ENCODE data around the gene MEIG1. TPM values are rescaled to one million over a fixed set of nuclear protein-coding genes. Genes with fewer than 3 reads are reported as not detected.
"Not testable (repeated sequence)": the region's sequence is repeated elsewhere in the genome, so short reads cannot be mapped to it uniquely, and the experiment has no call there.

MEIG1 gene
- total RNA-seq, 1 donor from 2014 or later, result not detected

DNA sequence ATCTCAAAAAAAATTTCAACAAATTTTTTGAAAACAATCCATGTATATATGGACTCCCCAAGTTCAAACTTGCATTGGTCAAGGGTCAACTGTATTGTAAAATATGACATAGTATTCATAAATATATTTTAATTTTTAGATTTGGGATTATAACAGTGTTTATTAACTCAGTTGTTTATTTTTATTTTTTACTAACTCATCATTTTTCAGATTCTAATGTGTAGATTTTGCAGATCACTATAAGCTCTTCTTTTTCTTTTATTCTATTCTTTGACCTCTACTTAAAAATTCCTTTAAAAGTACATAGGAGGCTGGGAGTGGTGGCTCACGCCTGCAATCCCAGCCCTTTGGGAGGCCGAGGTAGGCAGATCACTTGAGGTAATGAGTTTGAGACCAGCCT, 8.7 kb downstream of the MEIG1 start:
- no peaks in the 10 kb centered on the region for H3K27me3 ChIP-seq
- H3K9me3 ChIP-seq, result no peaks in the 10 kb centered on the region
- H3K4me3 ChIP-seq, result no peak overlapping the region
- no peaks in the 10 kb centered on the region for H3K36me3 ChIP-seq
- no peaks in the 10 kb centered on the region for H3K4me1 ChIP-seq
- TF ChIP-seq, protein P1, sequence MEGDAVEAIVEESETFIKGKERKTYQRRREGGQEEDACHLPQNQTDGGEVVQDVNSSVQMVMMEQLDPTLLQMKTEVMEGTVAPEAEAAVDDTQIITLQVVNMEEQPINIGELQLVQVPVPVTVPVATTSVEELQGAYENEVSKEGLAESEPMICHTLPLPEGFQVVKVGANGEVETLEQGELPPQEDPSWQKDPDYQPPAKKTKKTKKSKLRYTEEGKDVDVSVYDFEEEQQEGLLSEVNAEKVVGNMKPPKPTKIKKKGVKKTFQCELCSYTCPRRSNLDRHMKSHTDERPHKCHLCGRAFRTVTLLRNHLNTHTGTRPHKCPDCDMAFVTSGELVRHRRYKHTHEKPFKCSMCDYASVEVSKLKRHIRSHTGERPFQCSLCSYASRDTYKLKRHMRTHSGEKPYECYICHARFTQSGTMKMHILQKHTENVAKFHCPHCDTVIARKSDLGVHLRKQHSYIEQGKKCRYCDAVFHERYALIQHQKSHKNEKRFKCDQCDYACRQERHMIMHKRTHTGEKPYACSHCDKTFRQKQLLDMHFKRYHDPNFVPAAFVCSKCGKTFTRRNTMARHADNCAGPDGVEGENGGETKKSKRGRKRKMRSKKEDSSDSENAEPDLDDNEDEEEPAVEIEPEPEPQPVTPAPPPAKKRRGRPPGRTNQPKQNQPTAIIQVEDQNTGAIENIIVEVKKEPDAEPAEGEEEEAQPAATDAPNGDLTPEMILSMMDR (IDR thresholded peaks at IDR 0.05), result no peak
- ATAC-seq (no peak), DNase-seq (no peak)
- no peak overlapping the region for H3K27ac ChIP-seq
- intact Hi-C loops (cut with DNase I), result no loop called here

DNA sequence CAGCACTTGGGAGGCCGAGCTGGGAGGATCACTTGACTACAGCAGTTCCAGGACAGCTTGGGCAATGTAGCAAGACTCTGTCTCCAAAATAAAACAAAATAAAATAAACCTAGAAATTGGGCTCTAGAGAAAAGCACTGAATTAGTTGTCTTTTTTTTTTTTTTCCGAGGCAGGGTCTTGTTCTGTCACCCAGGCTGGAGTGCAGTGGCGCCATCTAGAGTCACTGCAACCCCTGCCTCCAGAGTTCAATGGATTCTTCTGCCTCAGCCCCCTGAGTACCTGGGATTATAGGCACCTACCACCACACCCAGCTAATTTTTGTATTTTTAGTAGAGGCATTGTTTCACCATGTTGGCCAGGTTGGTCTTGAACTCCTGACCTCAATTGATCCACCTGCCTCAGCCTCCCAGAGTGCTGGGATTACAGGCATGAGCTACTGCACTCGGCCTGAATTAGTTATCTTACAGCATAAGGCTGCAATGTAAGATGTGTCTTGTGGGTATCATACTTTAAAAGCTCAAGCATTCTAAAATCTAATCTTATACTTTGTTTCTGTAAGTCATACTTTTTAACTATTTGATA, 12.8 kb downstream of the MEIG1 start:
- Histone ChIP-seq H3K27me3 (peaks cover 6% of the 10 kb centered on the region), H3K4me1 (no peaks in the 10 kb centered on the region), H3K27ac (no peak overlapping the region), H3K9me3 (no peaks in the 10 kb centered on the region), H3K36me3 (no peaks in the 10 kb centered on the region), H3K4me3 (no peak overlapping the region)
- DNase-seq (no peak), ATAC-seq (no peak)
- intact Hi-C loops (cut with DNase I), result no loop called here
- TF ChIP-seq, protein P1 (IDR thresholded peaks at IDR 0.05), result peak; percentile 68

DNA sequence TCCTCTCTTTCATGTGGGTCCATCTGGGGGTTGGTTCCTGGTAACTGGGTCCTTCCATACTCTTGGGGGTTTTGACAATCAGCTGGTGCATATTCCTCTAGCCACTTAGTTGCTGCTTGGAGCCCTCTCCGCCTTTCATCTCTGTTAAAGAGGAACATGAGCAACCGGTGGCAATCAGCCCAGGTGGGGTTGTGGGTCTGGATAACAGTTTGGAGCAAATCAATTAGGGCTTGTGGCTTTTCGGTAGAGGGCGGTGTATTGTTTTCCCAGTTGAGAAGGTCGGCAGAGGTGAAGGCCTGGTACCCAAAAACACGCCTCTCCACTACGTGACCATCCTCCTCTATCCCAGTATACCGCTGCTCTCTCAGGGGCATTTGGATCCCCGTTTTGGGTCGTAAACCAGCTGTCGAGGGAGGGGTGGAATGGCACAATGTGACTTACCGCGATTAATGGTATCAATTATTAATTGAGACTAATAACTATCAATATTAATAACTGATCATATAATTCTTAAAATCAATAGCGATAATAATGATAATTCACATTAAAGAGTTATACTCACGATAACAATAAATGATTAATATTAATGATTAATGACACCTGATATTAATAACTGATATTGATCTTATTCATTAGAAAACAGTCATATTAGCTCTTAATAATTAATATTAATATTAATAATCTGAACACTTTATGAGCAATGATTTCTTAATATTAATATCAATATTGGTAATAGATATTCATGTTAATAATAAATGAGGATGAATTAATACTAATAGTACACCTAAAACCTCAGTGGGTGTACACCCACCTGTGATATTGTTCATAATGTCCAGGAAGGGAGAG, 15.2 kb downstream of the MEIG1 start:
- H3K36me3 ChIP-seq; H3K4me1 ChIP-seq; H3K9me3 ChIP-seq; H3K27ac ChIP-seq; ATAC-seq; H3K4me3 ChIP-seq; intact Hi-C loops (cut with DNase I); DNase-seq: not testable (repeated sequence)
- H3K27me3 ChIP-seq, result peaks cover 14% of the 10 kb centered on the region

DNA sequence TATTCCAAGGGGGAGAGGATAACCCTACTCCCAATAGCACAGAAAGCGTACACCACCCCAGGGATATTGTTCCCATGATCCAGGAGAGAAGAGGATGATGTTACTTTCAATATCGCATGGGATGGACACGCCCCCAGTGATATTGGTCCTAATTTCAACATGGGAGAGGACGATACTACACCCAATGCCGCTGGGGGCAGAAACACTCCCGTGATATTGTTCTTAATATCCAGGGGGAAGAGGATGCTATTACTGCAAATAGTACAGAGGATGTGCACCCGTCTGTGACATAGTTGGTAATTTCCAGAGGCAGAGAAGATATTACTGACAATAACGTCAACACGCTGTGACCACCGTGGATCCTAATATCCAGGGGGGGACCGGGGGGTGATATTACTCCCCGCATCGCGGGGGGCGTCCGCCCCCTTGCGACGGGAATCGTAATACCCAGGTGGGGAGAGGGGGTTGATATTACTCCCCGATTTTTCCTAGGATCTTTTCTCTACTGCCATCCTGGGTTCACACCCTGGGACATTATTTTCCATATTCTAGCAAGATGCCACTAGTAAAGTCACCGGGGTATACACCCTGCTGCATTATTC, 16.6 kb downstream of the MEIG1 start:
- Histone ChIP-seq H3K4me3 (no peak overlapping the region), H3K9me3 (no peaks in the 10 kb centered on the region), H3K36me3 (no peaks in the 10 kb centered on the region), H3K4me1 (no peaks in the 10 kb centered on the region), H3K27me3 (peaks cover 14% of the 10 kb centered on the region), H3K27ac (no peak overlapping the region)
- ATAC-seq (no peak), DNase-seq (no peak)
- TF ChIP-seq, protein P1 (IDR thresholded peaks at IDR 0.05), result no peak
- intact Hi-C loops (cut with DNase I), result no loop called here

DNA sequence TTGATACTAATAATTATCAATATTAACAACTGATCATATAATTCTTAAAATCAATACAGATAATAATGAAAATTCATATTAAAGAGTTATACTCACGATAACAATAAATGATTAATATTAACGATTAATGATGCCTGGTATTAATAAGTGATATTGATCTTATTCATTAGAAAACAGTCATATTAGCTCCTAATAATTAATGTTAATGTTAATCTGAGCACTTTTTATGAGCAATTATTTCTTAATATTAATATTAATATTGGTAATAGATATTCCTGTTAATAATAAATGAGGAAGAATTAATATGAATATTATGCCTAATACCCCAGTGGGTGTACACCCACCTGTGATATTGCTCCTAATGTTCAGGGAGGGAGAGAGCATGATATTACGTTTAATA, 23.6 kb downstream of the MEIG1 start:
- Histone ChIP-seq H3K27ac (no peak overlapping the region), H3K36me3 (no peaks in the 10 kb centered on the region), H3K4me1 (no peaks in the 10 kb centered on the region), H3K27me3 (peaks cover 5% of the 10 kb centered on the region), H3K4me3 (no peak overlapping the region), H3K9me3 (no peaks in the 10 kb centered on the region)
- no peak for ATAC-seq
- TF ChIP-seq, protein P1 (IDR thresholded peaks at IDR 0.05), result no peak
- intact Hi-C loops (cut with DNase I), result no loop called here
- no peak for DNase-seq

DNA sequence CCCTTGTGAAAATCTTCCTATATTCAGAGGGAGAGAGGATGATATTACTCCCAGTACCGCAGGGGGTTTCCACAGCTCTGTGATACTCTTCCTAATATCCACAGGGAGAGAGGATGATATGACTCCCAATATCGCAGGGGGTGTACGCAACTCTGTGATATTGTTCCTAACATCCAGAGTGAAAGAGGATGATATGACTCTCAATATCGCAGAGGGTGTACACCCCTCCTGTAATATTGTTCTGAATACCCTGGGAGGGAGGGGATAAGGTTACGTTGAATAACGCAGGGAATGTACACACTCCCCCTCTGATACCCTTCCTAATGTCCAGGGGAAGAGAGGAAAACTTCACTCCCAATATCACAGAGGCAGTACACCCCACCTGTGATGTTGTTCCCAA, 30.4 kb downstream of the MEIG1 start:
- H3K9me3 ChIP-seq; ATAC-seq; intact Hi-C loops (cut with DNase I): not testable (repeated sequence)

DNA sequence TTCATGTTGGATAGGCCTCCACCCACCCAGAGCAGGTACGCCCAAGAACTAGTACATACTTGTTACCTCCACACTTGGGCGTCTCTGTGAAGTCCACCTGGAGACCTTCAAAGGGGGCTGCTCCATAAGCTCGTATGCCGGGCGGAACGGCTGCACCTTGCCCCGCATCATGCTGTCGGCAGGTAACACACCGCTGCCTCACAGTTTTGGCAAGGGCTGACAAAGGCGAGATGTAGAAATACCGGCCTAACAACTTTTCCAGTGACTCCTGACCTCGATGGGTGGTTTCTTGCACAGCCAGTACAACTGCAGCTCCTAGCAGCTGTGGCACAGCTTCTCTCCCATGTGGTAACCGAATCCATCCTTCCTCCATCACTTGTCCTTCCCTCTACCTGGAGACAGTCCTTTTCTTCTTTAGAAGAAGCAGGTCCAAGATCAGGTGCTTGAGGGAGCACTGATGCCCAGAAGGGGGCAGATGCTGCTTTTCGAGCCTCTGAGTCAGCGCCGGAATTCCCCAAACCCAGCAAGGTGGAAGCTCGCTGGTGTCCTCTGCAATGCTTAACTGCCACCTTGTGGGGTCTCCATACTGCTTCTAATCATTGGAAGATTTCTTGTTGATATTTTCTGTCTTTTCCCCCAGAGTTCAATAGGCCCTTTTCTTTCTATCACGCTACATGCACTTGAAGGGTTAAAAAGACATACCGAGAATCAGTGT, 32.0 kb downstream of the MEIG1 start:
- H3K27ac ChIP-seq; H3K4me1 ChIP-seq; H3K27me3 ChIP-seq; H3K9me3 ChIP-seq; intact Hi-C loops (cut with DNase I); H3K4me3 ChIP-seq; H3K36me3 ChIP-seq; DNase-seq; ATAC-seq: not testable (repeated sequence)

More for the DNA sequence above, 30.4 kb downstream of the MEIG1 start:
- not testable (repeated sequence) for H3K4me1 ChIP-seq, DNase-seq, H3K36me3 ChIP-seq, H3K27ac ChIP-seq, H3K4me3 ChIP-seq, H3K27me3 ChIP-seq

DNA sequence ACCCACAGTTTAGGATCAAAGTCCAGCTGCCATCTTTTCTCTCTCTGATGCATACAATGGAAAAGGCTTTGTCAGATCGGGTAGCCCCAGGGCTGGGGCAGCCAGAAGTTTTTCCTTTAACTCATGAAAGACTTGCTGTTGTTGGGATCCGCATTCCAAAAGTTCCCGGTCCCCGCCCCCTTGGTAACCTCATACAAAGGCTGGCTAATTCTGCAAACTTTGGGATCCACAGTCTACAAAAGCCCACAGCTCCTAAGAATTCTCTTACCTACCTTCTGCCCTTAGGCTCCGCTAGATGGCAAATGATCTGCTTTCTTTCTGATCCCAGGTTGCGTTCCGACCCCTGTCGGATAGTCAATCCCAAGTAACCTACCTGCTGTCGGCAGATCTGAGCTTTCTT, 33.1 kb downstream of the MEIG1 start:
- H3K27ac ChIP-seq; DNase-seq; H3K9me3 ChIP-seq; H3K27me3 ChIP-seq; H3K4me1 ChIP-seq; ATAC-seq; H3K4me3 ChIP-seq; H3K36me3 ChIP-seq; intact Hi-C loops (cut with DNase I): not testable (repeated sequence)
